Measurements from ENCODE around the gene RNF10.

RNF10 gene

DNA sequence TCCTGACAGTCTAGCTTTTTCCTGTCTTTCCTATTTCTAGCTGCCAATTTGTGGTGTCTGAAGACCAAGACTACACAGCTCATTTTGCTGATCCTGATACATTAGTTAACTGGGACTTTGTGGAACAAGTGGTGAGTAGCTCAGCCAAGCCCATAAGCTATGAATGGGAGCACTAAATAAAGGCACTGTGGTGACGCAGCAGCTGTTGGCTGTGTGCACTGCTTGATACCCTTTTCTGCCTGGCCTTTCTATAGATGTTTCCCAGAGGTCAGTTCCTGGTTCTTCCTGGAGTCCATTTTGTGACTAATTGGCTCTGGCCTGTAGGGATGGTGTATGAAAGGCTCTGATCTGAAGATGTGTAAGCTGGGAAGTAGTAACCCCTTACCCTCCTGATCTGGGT lies 20.5 kb downstream of the RNF10 start:
- H3K79me2 ChIP-seq (ENCODE audit: insufficient read depth, low read length) = peaks cover 9% of the 10 kb centered on the region; the same call in 1 of the 2 replicates
- peaks cover 75% of the 10 kb centered on the region for H3K36me3 ChIP-seq (ENCODE audit: insufficient read depth, low read length)
- no peaks in the 10 kb centered on the region for H3F3A ChIP-seq (ENCODE audit: low read depth)
- no peak overlapping the region for H3K4me3 ChIP-seq (ENCODE audit: low read length, poor library complexity, severe bottlenecking)
- TF ChIP-seq, protein P1, sequence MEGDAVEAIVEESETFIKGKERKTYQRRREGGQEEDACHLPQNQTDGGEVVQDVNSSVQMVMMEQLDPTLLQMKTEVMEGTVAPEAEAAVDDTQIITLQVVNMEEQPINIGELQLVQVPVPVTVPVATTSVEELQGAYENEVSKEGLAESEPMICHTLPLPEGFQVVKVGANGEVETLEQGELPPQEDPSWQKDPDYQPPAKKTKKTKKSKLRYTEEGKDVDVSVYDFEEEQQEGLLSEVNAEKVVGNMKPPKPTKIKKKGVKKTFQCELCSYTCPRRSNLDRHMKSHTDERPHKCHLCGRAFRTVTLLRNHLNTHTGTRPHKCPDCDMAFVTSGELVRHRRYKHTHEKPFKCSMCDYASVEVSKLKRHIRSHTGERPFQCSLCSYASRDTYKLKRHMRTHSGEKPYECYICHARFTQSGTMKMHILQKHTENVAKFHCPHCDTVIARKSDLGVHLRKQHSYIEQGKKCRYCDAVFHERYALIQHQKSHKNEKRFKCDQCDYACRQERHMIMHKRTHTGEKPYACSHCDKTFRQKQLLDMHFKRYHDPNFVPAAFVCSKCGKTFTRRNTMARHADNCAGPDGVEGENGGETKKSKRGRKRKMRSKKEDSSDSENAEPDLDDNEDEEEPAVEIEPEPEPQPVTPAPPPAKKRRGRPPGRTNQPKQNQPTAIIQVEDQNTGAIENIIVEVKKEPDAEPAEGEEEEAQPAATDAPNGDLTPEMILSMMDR (conservative IDR thresholded peaks at IDR 0.05; ENCODE audit: low read length) = no peak
- TF ChIP-seq EZH2phosphoT487 (IDR thresholded peaks at IDR 0.05; ENCODE audit: borderline replicate concordance) = no peak
- H2AFZ ChIP-seq (ENCODE audit: low read length) = no peak overlapping the region
- no peak overlapping the region for H3K9ac ChIP-seq (ENCODE audit: low read depth, low read length, poor library complexity, severe bottlenecking)
- H4K20me1 ChIP-seq (ENCODE audit: insufficient read depth, low read length, poor library complexity, severe bottlenecking) = peaks cover 12% of the 10 kb centered on the region
- no peaks in the 10 kb centered on the region for H3K4me1 ChIP-seq (ENCODE audit: insufficient read depth, low read length, poor library complexity, severe bottlenecking)
- no peaks in the 10 kb centered on the region for H3K27me3 ChIP-seq (ENCODE audit: insufficient read depth, low read length, poor library complexity, severe bottlenecking)
- no peaks in the 10 kb centered on the region for H3K9me2 ChIP-seq (replicated peaks; ENCODE audit: low read depth, low read length)
- H3K9me3 ChIP-seq (ENCODE audit: insufficient read depth, low read depth, low read length) = no peaks in the 10 kb centered on the region
- no peak overlapping the region for H3K4me2 ChIP-seq (ENCODE audit: low read depth, low read length, poor library complexity, severe bottlenecking)

DNA sequence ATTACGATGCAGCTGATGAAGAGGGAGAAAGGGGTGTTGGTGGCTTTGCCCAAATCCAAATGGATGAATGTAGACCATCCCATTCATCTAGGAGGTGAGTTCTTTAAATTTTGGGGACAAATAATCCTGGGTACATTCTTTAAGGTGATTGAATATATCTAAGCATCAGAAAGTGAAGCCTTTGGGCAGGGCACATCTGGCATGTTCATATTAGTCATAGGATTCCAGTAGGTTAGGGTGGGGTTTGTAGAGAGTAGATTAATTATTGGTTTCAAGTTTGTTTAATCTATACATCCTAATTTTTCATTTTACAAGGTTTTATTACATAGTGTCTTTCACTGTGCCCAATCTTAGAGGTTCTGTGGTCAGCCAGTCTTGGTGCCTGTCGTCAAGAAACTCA lies 23.4 kb downstream of the RNF10 start:
- TF ChIP-seq, protein P1 (conservative IDR thresholded peaks at IDR 0.05; ENCODE audit: low read length) = no peak
- TF ChIP-seq EZH2phosphoT487 (IDR thresholded peaks at IDR 0.05; ENCODE audit: borderline replicate concordance) = no peak

GRCh38 chr12:120562906-120563305 lies 28.8 kb downstream of the RNF10 start:
- H3K36me3 ChIP-seq (ENCODE audit: insufficient read depth, low read length) = peaks cover 88% of the 10 kb centered on the region

More for the DNA sequence above, 23.4 kb downstream of the RNF10 start:
- Histone ChIP-seq H3K9me2 (replicated peaks; ENCODE audit: low read depth, low read length) (no peaks in the 10 kb centered on the region), H3K4me3 (ENCODE audit: low read length, poor library complexity, severe bottlenecking) (no peak overlapping the region), H3K4me1 (ENCODE audit: insufficient read depth, low read length, poor library complexity, severe bottlenecking) (no peaks in the 10 kb centered on the region), H3K9ac (ENCODE audit: low read depth, low read length, poor library complexity, severe bottlenecking) (no peak overlapping the region), H4K20me1 (ENCODE audit: insufficient read depth, low read length, poor library complexity, severe bottlenecking) (peaks cover 5% of the 10 kb centered on the region), H3F3A (ENCODE audit: low read depth) (no peaks in the 10 kb centered on the region), H3K27me3 (ENCODE audit: insufficient read depth, low read length, poor library complexity, severe bottlenecking) (no peaks in the 10 kb centered on the region), H3K4me2 (ENCODE audit: low read depth, low read length, poor library complexity, severe bottlenecking) (no peak overlapping the region), H3K36me3 (ENCODE audit: insufficient read depth, low read length) (peaks cover 86% of the 10 kb centered on the region), H3K79me2 (ENCODE audit: insufficient read depth, low read length) (no peaks in the 10 kb centered on the region), H3K9me3 (ENCODE audit: insufficient read depth, low read depth, low read length) (no peaks in the 10 kb centered on the region), H2AFZ (ENCODE audit: low read length) (no peak overlapping the region)

More at GRCh38 chr12:120562906-120563305, 28.8 kb downstream of the RNF10 start:
- Histone ChIP-seq H3F3A (ENCODE audit: low read depth) (no peaks in the 10 kb centered on the region), H3K4me2 (ENCODE audit: low read depth, low read length, poor library complexity, severe bottlenecking) (no peak overlapping the region), H3K79me2 (ENCODE audit: insufficient read depth, low read length) (no peaks in the 10 kb centered on the region), H3K4me1 (ENCODE audit: insufficient read depth, low read length, poor library complexity, severe bottlenecking) (no peaks in the 10 kb centered on the region), H3K27me3 (ENCODE audit: insufficient read depth, low read length, poor library complexity, severe bottlenecking) (no peaks in the 10 kb centered on the region), H3K9me2 (replicated peaks; ENCODE audit: low read depth, low read length) (no peaks in the 10 kb centered on the region), H3K9ac (ENCODE audit: low read depth, low read length, poor library complexity, severe bottlenecking) (no peak overlapping the region), H3K9me3 (ENCODE audit: insufficient read depth, low read depth, low read length) (no peaks in the 10 kb centered on the region), H3K4me3 (ENCODE audit: low read length, poor library complexity, severe bottlenecking) (no peak overlapping the region), H2AFZ (ENCODE audit: low read length) (no peak overlapping the region), H4K20me1 (ENCODE audit: insufficient read depth, low read length, poor library complexity, severe bottlenecking) (peaks cover 5% of the 10 kb centered on the region)
- TF ChIP-seq, protein P1 (conservative IDR thresholded peaks at IDR 0.05; ENCODE audit: low read length) = no peak
- no peak for TF ChIP-seq EZH2phosphoT487 (IDR thresholded peaks at IDR 0.05; ENCODE audit: borderline replicate concordance)

All from Loucy (cell line).